ENCODE measurements around the gene KAT8. TPM values are rescaled to one million over a fixed set of nuclear protein-coding genes. Genes with fewer than 3 reads are reported as not detected.

Gene KAT8
- total and polyA plus RNA-seq, 2 of the 13 experiments (the other 11 are each of a cell fraction or from before 2014, with no cell fraction given) = 79.0 to 84.2 TPM

DNA sequence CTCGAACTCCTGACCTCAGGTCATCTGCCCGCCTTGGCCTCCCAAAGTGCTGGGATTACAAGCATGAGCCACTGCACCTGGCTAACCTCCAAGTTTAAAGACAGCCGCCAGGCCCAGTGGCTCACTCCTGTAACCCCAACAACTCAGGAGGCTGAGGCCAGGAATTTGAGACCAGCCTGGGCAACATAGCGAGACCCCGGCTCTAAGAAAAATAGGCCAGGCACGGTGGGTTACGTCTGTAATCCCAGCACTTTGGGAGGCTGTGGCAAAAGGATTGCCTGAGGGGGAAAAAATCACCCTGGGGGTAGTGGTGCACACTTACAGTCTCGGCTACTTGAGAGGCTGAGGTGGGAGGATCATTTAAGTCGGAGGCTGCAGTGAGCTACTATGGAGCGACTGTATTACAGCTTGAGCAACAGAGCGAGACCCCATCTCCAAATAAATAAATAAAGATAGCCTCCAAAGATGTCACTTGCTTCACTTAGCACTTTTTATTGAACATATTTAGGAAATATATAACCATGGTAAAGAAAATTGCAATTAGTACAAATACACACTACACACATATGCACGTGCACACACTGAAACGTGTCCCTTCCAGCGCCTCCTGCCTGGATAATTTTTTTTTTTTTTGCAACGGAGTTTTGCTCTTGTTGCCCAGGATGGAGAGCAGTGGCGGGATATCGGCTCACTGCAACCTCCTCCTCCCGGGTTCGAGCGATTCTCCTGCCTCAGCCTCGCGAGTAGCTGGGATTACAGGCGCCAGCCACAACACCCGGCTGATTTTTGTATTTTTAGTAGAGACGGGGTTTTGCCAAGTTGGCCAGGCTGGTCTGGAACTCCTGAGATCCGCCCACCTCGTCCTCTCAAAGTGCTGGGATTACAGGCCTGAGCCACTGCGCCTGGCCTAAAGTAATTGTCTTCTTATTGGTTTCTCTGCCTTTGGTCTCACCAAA is 10.7 kb upstream of the KAT8 start (continued):
- TF ChIP-seq ZNF672 (CRISPR knock-in tag; IDR thresholded peaks at IDR 0.05) (no peak), CHCHD3 (CRISPR knock-in tag; IDR thresholded peaks at IDR 0.05) (no peak), ONECUT2 (CRISPR knock-in tag; IDR thresholded peaks at IDR 0.05) (no peak), CSRNP2 (CRISPR knock-in tag; conservative IDR thresholded peaks at IDR 0.05; ENCODE audit: low read depth) (no peak), SOX5 (CRISPR knock-in tag; IDR thresholded peaks at IDR 0.05; ENCODE audit: borderline replicate concordance) (no peak), RXRB (CRISPR knock-in tag; IDR thresholded peaks at IDR 0.05; ENCODE audit: borderline replicate concordance) (no peak), ZMYM4 (CRISPR knock-in tag; IDR thresholded peaks at IDR 0.05) (no peak), GABPB1 (CRISPR knock-in tag; IDR thresholded peaks at IDR 0.05) (no peak), MED1 (CRISPR knock-in tag; IDR thresholded peaks at IDR 0.05) (no peak), SOX6 (IDR thresholded peaks at IDR 0.05) (no peak), SOX6 (CRISPR knock-in tag; IDR thresholded peaks at IDR 0.05) (0 out of 2 replicates have a peak, but pooled peaks have one; percentile 21), DR1 (CRISPR knock-in tag; IDR thresholded peaks at IDR 0.05) (no peak), PRDM10 (CRISPR knock-in tag; IDR thresholded peaks at IDR 0.05; ENCODE audit: low read depth) (no peak), IKZF1 (IDR thresholded peaks at IDR 0.05) (no peak), AGO2 (optimal IDR thresholded peaks at IDR 0.05; ENCODE audit: low read depth, low read length) (no peak), CBX1 (IDR thresholded peaks at IDR 0.05; ENCODE audit: low read depth) (no peak), NFYC (CRISPR knock-in tag; IDR thresholded peaks at IDR 0.05) (no peak), ZNF850 (CRISPR knock-in tag; conservative IDR thresholded peaks at IDR 0.05) (no peak), ZNF225 (CRISPR knock-in tag; IDR thresholded peaks at IDR 0.05) (no peak), KAT7 (CRISPR knock-in tag; IDR thresholded peaks at IDR 0.05; ENCODE audit: borderline replicate concordance) (no peak), SKI (IDR thresholded peaks at IDR 0.05; ENCODE audit: partially characterized antibody) (no peak), ZNF354B (CRISPR knock-in tag; IDR thresholded peaks at IDR 0.05) (no peak), NFKB2 (CRISPR knock-in tag; IDR thresholded peaks at IDR 0.05; ENCODE audit: borderline replicate concordance) (no peak)
- TF ChIP-seq, protein P1, sequence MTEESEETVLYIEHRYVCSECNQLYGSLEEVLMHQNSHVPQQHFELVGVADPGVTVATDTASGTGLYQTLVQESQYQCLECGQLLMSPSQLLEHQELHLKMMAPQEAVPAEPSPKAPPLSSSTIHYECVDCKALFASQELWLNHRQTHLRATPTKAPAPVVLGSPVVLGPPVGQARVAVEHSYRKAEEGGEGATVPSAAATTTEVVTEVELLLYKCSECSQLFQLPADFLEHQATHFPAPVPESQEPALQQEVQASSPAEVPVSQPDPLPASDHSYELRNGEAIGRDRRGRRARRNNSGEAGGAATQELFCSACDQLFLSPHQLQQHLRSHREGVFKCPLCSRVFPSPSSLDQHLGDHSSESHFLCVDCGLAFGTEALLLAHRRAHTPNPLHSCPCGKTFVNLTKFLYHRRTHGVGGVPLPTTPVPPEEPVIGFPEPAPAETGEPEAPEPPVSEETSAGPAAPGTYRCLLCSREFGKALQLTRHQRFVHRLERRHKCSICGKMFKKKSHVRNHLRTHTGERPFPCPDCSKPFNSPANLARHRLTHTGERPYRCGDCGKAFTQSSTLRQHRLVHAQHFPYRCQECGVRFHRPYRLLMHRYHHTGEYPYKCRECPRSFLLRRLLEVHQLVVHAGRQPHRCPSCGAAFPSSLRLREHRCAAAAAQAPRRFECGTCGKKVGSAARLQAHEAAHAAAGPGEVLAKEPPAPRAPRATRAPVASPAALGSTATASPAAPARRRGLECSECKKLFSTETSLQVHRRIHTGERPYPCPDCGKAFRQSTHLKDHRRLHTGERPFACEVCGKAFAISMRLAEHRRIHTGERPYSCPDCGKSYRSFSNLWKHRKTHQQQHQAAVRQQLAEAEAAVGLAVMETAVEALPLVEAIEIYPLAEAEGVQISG (CRISPR knock-in tag; IDR thresholded peaks at IDR 0.05) = no peak

Measured in HepG2 (cell line).